Endothelial cell (in vitro differentiated cells): ENCODE measurements around the gene SLC12A2. TPM values are rescaled to one million over a fixed set of nuclear protein-coding genes. Genes with fewer than 3 reads are reported as not detected.

Experiments used
- DNase-seq: peaks from one replicate; pipeline ENCODE4 v3.0.0; 2021; ENCODE audit warnings: low spot score
- H3K27ac Mint-ChIP-seq: one replicate; pipeline ENCODE4 v1.8.0; 2021; ENCODE audit warnings: mixed read lengths, inconsistent platforms; ENCODE audit not compliant: unreplicated experiment
- H3K27me3 Mint-ChIP-seq: one replicate; pipeline ENCODE4 v1.8.0; 2021; ENCODE audit warnings: mild to moderate bottlenecking, moderate library complexity, mixed read lengths, inconsistent platforms; ENCODE audit not compliant: unreplicated experiment
- H3K36me3 Mint-ChIP-seq: one replicate; pipeline ENCODE4 v1.8.0; 2021; ENCODE audit warnings: mild to moderate bottlenecking, low read depth, mixed read lengths, inconsistent platforms; ENCODE audit not compliant: unreplicated experiment
- H3K4me1 Mint-ChIP-seq: one replicate; pipeline ENCODE4 v1.8.0; 2021; ENCODE audit warnings: mild to moderate bottlenecking, mixed read lengths, inconsistent platforms; ENCODE audit not compliant: unreplicated experiment
- H3K4me3 Mint-ChIP-seq: one replicate; pipeline ENCODE4 v1.8.0; 2021; ENCODE audit warnings: mild to moderate bottlenecking, mixed read lengths, inconsistent platforms; ENCODE audit not compliant: unreplicated experiment
- H3K9me3 Mint-ChIP-seq: one replicate; pipeline ENCODE4 v1.8.0; 2021; ENCODE audit warnings: mixed read lengths, inconsistent platforms; ENCODE audit not compliant: unreplicated experiment
- total RNA-seq: library from RNA; stranded (reverse); fragmentation: NEBNext Ultra II Directional; extraction: Animal tissue kit (Norgen Biotek cat#: 25700); gene quantifications from one replicate; pipeline ENCODE4 v1.2.1, GENCODE V29; 2021; ENCODE audit not compliant: unreplicated experiment
- TF ChIP-seq, protein P1 (sequence below): fragments of 200-600 bp; sonication (generic); IDR thresholded peaks from one replicate; pipeline ENCODE4 v1.5.0; 2021; ENCODE audit warnings: antibody characterized with exemption; ENCODE audit not compliant: unreplicated experiment

SLC12A2 gene
- total RNA-seq, 1 donor from 2014 or later = 45.7 TPM

DNA sequence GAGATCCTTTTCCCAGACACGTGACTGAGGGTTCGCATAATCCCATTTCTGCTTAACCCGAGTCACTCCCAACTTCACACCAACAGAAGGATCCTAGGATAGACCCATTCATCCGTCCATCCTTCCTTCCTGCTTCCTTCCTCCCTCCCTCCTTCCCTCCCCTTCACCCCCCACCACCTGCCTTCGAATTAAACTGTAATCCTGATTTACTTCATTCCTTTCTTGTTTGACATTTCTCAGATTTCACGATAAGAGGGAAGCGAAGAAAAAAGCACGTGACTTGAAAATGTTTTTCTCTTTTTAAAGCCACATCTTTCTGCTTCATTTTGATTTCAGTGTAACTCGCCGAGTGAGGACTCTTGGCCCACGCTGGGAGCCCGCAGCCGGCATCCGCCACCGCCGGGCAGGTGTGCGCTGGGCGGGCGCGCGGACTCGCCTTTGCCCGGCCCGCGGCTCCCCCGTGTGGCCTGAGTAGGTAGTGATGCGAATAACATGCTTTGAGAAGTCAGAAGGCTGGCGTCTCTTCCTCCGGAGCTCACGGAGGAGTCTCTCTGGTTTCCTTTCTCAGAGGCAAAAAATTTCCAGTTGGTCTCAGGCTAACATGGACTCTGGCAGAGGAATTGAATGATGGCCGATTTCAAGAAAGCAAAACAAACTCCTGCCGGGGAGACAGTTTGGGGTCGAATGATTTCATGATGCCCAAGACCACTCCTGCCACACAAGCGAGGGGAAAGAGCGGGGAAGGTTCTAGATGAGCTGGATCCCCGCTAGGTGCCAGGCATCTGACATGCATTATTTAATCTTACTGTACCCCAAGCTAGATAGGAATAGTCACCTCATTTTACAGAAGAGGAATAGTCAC lies 117.7 kb downstream of the SLC12A2 start:
- peaks cover 9% of the 10 kb centered on the region for H3K27me3 Mint-ChIP-seq
- peaks cover 4% of the 10 kb centered on the region for H3K36me3 Mint-ChIP-seq
- no peak overlapping the region for H3K27ac Mint-ChIP-seq
- H3K9me3 Mint-ChIP-seq = no peaks in the 10 kb centered on the region
- H3K4me3 Mint-ChIP-seq = peak overlapping the region; percentile 57
- TF ChIP-seq, protein P1, sequence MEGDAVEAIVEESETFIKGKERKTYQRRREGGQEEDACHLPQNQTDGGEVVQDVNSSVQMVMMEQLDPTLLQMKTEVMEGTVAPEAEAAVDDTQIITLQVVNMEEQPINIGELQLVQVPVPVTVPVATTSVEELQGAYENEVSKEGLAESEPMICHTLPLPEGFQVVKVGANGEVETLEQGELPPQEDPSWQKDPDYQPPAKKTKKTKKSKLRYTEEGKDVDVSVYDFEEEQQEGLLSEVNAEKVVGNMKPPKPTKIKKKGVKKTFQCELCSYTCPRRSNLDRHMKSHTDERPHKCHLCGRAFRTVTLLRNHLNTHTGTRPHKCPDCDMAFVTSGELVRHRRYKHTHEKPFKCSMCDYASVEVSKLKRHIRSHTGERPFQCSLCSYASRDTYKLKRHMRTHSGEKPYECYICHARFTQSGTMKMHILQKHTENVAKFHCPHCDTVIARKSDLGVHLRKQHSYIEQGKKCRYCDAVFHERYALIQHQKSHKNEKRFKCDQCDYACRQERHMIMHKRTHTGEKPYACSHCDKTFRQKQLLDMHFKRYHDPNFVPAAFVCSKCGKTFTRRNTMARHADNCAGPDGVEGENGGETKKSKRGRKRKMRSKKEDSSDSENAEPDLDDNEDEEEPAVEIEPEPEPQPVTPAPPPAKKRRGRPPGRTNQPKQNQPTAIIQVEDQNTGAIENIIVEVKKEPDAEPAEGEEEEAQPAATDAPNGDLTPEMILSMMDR = peak; percentile 92
- peak; percentile 93 for DNase-seq
- peaks cover 9% of the 10 kb centered on the region for H3K4me1 Mint-ChIP-seq

DNA sequence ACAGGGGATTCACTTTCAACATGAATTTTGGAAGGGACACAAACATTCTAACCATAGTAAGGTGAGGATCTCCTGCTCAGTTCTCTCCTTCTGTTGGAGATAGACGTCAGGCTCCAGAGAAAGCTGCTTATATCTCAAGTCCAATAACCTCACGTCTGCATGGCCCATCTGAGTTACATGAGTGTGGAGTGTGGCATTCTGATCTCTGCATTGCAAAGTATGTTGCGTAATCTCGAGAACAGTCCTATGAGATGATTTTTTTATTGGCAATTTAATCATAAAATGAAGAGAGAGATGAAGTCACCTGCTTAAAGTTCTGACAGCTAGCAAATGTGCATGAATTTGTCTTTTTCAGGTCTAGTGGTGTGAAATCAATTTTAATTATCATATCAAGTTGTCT lies 118.8 kb downstream of the SLC12A2 start:
- TF ChIP-seq, protein P1 = no peak
- peaks cover 8% of the 10 kb centered on the region for H3K27me3 Mint-ChIP-seq
- H3K27ac Mint-ChIP-seq = no peak overlapping the region
- H3K4me1 Mint-ChIP-seq = peaks cover 8% of the 10 kb centered on the region
- H3K36me3 Mint-ChIP-seq = peaks cover 2% of the 10 kb centered on the region
- no peaks in the 10 kb centered on the region for H3K9me3 Mint-ChIP-seq
- no peak overlapping the region for H3K4me3 Mint-ChIP-seq
- no peak for DNase-seq

DNA sequence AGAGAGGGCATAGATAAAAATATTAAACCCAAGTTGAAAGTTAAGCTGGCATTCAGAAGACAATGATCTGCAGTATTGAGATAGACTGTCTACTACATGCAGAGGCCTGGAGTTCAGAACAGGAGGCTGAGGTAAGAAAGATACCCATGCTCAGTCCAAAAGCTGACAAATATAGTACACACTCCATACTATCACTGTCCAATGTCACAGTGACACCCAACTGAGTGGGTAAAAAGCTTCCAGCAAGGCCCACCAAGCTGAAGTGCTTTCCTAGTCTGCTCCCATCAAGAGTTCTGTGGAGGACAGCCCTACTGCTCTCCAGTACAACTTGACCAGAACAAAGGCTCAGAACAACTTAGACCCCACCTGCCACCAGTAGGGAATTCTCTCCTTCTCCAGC lies 124.9 kb downstream of the SLC12A2 start:
- H3K27me3 Mint-ChIP-seq = peaks cover 5% of the 10 kb centered on the region
- no peak overlapping the region for H3K27ac Mint-ChIP-seq
- TF ChIP-seq, protein P1 = no peak
- no peak for DNase-seq
- no peaks in the 10 kb centered on the region for H3K36me3 Mint-ChIP-seq
- no peaks in the 10 kb centered on the region for H3K4me1 Mint-ChIP-seq
- H3K4me3 Mint-ChIP-seq = no peak overlapping the region
- H3K9me3 Mint-ChIP-seq = no peaks in the 10 kb centered on the region

DNA sequence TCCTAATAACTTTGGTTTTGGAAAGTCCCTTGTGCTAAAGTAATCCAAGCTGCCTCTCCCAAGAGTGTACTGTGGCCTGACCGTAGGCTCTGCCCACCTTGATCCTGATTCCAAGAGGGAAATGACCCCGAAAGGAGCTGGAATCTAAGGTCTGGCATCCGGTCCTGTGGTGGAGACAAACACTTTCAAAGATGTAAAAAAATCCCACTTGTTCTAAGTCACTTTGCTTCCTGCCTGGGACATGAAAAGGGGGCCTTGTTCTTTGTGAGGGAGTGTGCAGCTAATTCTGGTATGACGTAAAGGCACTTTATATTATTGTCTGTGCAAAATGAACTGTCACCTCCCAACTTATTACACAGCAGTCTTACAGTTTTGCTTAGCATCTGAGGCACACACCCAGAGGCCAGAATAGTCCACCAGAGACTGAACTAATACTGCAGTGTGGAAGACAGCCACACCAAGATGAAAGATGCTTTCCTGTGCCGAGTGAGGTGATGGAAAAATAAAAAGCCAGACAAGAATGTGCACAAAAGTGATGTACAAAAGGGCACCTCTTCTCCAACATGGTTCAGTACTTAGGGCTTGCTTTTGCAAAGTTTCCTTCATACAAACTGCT lies 128.7 kb downstream of the SLC12A2 start:
- no peaks in the 10 kb centered on the region for H3K36me3 Mint-ChIP-seq
- H3K27me3 Mint-ChIP-seq = peaks cover 3% of the 10 kb centered on the region
- TF ChIP-seq, protein P1 = no peak
- no peak overlapping the region for H3K4me3 Mint-ChIP-seq
- no peaks in the 10 kb centered on the region for H3K4me1 Mint-ChIP-seq
- no peaks in the 10 kb centered on the region for H3K9me3 Mint-ChIP-seq
- H3K27ac Mint-ChIP-seq = no peak overlapping the region
- no peak for DNase-seq

DNA sequence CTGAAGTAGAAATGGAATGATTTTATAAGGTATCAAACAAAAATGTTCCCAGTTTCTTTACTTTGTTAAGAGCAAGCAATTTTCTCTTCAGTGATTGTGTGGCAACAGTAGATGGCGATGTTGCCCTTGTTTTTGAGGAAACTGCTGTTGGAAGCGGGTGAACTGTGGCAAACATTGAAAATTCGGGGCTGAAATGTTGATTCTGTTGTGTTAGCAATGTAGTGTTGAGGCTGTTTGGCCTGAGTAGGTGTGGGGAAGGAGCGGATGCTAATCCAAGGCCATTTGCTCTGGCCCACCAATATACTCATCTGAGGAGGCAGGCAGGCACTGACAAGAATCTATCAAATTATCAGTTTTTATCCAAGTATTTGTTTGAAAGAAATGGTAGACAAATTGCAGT lies 129.8 kb downstream of the SLC12A2 start:
- TF ChIP-seq, protein P1 = peak; percentile 68
- H3K27me3 Mint-ChIP-seq = peaks cover 3% of the 10 kb centered on the region
- peak; percentile 67 for DNase-seq
- H3K27ac Mint-ChIP-seq = no peak overlapping the region
- H3K36me3 Mint-ChIP-seq = no peaks in the 10 kb centered on the region
- H3K4me3 Mint-ChIP-seq = no peak overlapping the region
- no peaks in the 10 kb centered on the region for H3K4me1 Mint-ChIP-seq
- H3K9me3 Mint-ChIP-seq = no peaks in the 10 kb centered on the region
